ENCODE data around the gene IGDCC3.
A peak's percentile ranks its signal among the peaks of the same experiment; 100 is the strongest.

The IGDCC3 gene

DNA sequence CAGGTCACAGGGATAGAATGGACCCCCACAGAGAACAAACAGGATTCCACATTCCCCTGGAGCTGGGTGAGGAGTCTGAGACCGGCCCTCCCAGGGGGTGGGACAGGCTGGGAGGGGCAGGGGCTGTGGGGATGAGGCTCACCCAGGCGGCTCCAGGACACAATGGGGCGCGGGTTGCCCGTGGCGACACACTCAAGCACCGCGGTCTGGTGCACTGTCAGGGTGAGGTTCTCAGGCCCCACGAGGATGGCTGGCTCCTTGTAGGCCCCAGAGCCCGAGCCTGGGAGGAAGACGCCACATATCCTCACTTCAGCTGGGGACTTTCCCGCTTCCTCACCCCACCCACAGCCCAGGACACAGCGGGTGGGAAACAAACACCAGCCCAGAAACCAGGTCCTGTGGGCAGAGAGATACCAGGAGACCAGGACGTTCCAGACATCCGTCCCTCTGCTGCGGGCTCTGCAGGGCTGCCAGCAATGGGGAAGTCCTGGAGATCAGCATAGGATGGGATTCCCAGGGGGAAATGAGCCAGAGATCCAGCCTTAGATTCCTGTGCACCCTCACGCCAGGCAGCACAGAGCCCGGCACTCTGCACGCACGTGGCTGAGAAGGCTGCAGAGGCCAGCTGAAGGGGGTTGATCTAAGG is 43.1 kb downstream of the IGDCC3 start:
- Histone ChIP-seq H3K4me3 (no peak overlapping the region), H3K27me3 (ENCODE audit: low read depth) (no peaks in the 10 kb centered on the region), H3K9me3 (no peaks in the 10 kb centered on the region), H3K4me1 (peaks cover 33% of the 10 kb centered on the region), H3K36me3 (replicated peaks) (peaks cover 20% of the 10 kb centered on the region)
- peak in 1 of 2 experiments; percentile 77 for DNase-seq (ENCODE audit: low spot score in 2 of 2)
- in situ Hi-C loops (cut with MboI; ENCODE audit: low sequenced_read_pairs), result no loop called here

DNA sequence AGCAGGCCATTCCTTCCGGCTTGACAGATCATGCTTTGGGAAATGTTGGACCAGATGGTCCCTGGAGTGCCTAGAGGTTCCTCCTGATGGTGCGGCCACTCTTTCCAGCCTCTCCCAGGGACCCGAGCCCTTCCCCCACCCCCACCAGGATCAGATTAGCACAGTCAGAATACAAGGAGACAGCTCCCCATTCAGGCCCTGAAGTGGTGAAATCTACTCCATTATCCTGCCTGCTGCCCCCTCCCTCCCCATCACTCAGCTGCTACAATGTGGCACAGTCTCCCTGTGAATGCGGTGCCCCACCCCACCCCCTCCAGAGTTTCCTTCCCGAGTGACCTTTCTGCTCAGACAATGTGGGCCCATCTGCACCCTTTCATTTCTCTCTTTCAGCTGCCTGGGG is 43.9 kb downstream of the IGDCC3 start:
- H3K4me1 ChIP-seq, result peaks cover 33% of the 10 kb centered on the region
- in situ Hi-C loops (cut with MboI; ENCODE audit: low sequenced_read_pairs), result no loop called here
- DNase-seq (ENCODE audit: low spot score in 2 of 2), result no peak

GRCh38 chr15:65333148-65333820 is 44.5 kb downstream of the IGDCC3 start:
- Histone ChIP-seq H3K4me3 (no peak overlapping the region), H3K36me3 (replicated peaks) (peaks cover 27% of the 10 kb centered on the region), H3K9me3 (no peaks in the 10 kb centered on the region), H3K4me1 (peaks cover 33% of the 10 kb centered on the region), H3K27me3 (ENCODE audit: low read depth) (no peaks in the 10 kb centered on the region)
- in situ Hi-C loops (cut with MboI; ENCODE audit: low sequenced_read_pairs), result no loop called here
- no peak for DNase-seq (ENCODE audit: low spot score in 2 of 2)

More for the DNA sequence above, 43.9 kb downstream of the IGDCC3 start:
- Histone ChIP-seq H3K9me3 (no peaks in the 10 kb centered on the region), H3K36me3 (replicated peaks) (peaks cover 27% of the 10 kb centered on the region), H3K4me3 (no peak overlapping the region), H3K27me3 (ENCODE audit: low read depth) (no peaks in the 10 kb centered on the region)

DNA sequence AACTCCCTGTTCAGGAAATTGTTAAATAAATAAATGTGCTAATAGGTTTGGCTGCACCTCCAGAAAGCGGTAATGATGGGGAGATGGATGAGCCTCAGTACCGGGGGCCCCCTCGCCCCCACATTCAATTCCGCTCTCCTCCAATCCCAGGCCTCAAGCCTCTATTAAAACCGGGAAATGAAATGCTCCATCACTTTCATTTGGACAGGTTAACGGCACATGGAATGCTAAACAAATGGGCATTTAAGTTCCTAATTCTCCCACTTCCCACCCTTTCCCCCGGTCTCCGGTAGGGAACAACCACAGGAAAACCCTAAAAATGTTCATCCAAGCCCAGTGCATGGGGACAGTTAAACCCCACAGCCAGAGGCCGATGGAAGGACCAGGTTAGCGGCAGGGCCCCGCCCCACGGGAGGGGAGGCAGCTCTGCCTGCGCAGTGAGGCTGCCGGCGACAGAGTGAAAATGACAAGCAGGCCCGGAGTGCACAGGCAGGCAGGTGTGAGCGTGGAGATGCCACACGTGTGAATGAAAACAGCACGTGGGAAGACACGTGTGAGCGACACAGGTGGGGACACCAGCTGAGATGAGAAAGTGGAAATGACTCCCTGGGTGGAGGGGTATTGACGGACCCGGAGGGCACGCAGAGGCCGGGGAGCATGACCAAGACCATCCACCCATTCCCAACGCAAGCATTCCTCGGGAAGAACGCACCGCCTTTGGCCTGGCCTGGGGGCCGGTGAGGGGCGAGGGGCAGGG is 45.2 kb downstream of the IGDCC3 start:
- peaks cover 27% of the 10 kb centered on the region for H3K36me3 ChIP-seq (replicated peaks)

DNA sequence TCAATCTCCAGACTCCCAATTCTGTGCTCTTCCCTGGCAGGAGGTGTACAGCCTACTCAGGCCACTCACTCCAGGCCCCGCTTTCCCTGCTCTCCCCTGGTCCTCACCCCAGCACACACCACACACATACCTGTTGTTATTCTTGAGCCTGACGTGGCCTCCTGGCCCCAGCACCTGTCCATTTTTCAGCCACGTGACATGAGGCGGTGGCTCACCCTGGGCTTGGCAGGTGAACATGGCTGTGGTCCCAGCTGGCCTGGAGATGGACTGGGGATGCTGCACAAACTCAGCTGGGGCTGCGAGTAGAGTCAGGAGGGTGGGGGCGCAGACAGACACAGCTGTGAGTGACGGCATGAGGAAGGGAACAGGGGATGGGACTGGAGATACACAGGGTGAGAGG is 46.0 kb downstream of the IGDCC3 start:
- peaks cover 27% of the 10 kb centered on the region for H3K36me3 ChIP-seq (replicated peaks)

More for the DNA sequence above, 45.2 kb downstream of the IGDCC3 start:
- no peak overlapping the region for H3K4me3 ChIP-seq
- in situ Hi-C loops (cut with MboI; ENCODE audit: low sequenced_read_pairs), result no loop called here
- H3K4me1 ChIP-seq, result peaks cover 27% of the 10 kb centered on the region
- H3K9me3 ChIP-seq, result no peaks in the 10 kb centered on the region
- no peak for DNase-seq (ENCODE audit: low spot score in 2 of 2)
- no peaks in the 10 kb centered on the region for H3K27me3 ChIP-seq (ENCODE audit: low read depth)

DNA sequence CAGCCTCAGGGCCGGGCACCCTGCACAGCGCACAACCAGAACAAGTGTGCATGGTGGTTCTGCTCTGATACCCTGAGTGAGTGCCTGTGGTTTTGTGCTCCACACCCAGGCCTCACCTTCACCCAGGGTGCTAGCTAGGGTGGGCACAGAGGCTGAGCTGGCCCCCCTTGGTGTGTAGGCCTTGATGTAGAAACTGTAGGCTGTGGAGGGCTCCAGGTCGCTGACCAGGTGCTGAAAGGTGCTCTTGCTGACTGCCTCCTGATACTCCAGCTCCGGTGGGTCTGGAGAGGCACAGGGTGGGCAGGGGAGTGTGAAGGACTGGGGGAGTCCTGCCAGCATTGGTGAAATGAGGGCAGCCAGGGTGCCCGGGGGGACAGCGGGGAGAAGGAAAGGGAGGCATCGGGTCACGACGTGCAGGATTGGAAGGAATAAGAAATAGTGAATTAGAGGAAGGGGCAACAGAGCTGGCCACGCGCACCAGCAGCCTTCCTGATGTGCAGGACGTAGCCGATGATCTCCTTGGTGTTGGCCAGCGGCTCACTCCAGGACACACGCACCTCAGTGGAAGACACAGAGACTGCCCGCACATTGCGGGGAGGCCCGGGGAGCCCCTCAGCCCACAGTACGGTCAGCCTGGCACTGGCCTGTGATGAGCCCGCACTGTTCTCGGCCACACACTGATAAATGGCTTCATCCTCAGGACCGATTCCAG is 46.7 kb downstream of the IGDCC3 start:
- H3K36me3 ChIP-seq (replicated peaks), result peaks cover 27% of the 10 kb centered on the region
- H3K27me3 ChIP-seq (ENCODE audit: low read depth), result no peaks in the 10 kb centered on the region
- peaks cover 12% of the 10 kb centered on the region for H3K4me1 ChIP-seq
- in situ Hi-C loops (cut with MboI; ENCODE audit: low sequenced_read_pairs), result no loop called here
- H3K4me3 ChIP-seq, result no peak overlapping the region
- no peaks in the 10 kb centered on the region for H3K9me3 ChIP-seq
- no peak for DNase-seq (ENCODE audit: low spot score in 2 of 2)

More for the DNA sequence above, 46.0 kb downstream of the IGDCC3 start:
- in situ Hi-C loops (cut with MboI; ENCODE audit: low sequenced_read_pairs), result no loop called here
- Histone ChIP-seq H3K4me1 (peaks cover 20% of the 10 kb centered on the region), H3K9me3 (no peaks in the 10 kb centered on the region), H3K4me3 (no peak overlapping the region), H3K27me3 (ENCODE audit: low read depth) (no peaks in the 10 kb centered on the region)
- DNase-seq (ENCODE audit: low spot score in 2 of 2), result no peak

- DNase-seq (ENCODE audit: low spot score in 2 of 2), result no peak
- H3K4me3 ChIP-seq, result no peak overlapping the region
- peaks cover 27% of the 10 kb centered on the region for H3K36me3 ChIP-seq (replicated peaks)
- H3K9me3 ChIP-seq, result no peaks in the 10 kb centered on the region
- in situ Hi-C loops (cut with MboI; ENCODE audit: low sequenced_read_pairs), result no loop called here
- no peaks in the 10 kb centered on the region for H3K27me3 ChIP-seq (ENCODE audit: low read depth)
- H3K4me1 ChIP-seq, result peaks cover 12% of the 10 kb centered on the region
These were observed 47.6 kb downstream of the IGDCC3 start for GRCh38 chr15:65329984-65330735.

DNA sequence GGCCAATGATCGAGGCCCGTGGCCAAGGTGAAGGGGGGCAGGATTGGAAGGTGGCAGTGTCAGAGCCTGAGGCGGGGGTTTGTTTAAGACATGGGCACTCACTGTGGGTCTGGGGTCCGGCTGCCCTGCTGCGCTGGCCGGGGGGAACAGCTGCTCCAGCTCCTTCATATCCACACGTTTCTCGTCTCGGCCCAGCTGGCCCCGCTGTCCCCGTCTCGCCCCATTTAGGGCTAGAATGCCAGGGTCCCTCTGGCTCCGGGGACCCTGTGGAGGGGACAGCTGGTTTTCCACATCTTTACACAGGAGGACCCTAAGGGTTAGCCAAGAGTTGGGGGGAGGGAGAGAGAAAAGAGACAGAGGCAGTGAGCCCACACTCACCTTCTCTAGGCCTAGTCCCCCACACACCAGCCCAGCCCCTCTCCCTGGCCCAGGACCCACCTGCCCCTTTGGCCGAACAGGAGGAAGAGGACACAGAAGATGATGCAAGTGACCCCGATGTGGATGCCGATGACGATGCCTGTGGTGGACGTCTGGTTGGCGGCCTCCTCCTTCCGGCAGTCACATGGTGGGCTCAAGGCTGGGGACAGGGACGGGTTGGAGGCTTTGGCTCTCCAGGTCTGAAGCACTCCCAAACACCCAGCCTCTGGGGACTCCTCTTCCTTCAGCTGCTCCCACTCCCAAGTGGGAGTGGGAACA is 48.4 kb downstream of the IGDCC3 start:
- Histone ChIP-seq H3K4me3 (no peak overlapping the region), H3K9me3 (no peaks in the 10 kb centered on the region), H3K27me3 (ENCODE audit: low read depth) (no peaks in the 10 kb centered on the region), H3K4me1 (peaks cover 7% of the 10 kb centered on the region), H3K36me3 (replicated peaks) (peaks cover 27% of the 10 kb centered on the region)
- DNase-seq (ENCODE audit: low spot score in 2 of 2), result no peak
- in situ Hi-C loops (cut with MboI; ENCODE audit: low sequenced_read_pairs), result no loop called here

GRCh38 chr15:65328506-65329287 is 49.1 kb downstream of the IGDCC3 start:
- in situ Hi-C loops (cut with MboI; ENCODE audit: low sequenced_read_pairs), result no loop called here
- no peaks in the 10 kb centered on the region for H3K9me3 ChIP-seq
- peaks cover 27% of the 10 kb centered on the region for H3K36me3 ChIP-seq (replicated peaks)
- no peaks in the 10 kb centered on the region; the same call in 1 of the 2 replicates for H3K4me1 ChIP-seq
- H3K27me3 ChIP-seq (ENCODE audit: low read depth), result no peaks in the 10 kb centered on the region
- DNase-seq (ENCODE audit: low spot score in 2 of 2), result no peak
- H3K4me3 ChIP-seq, result no peak overlapping the region

DNA sequence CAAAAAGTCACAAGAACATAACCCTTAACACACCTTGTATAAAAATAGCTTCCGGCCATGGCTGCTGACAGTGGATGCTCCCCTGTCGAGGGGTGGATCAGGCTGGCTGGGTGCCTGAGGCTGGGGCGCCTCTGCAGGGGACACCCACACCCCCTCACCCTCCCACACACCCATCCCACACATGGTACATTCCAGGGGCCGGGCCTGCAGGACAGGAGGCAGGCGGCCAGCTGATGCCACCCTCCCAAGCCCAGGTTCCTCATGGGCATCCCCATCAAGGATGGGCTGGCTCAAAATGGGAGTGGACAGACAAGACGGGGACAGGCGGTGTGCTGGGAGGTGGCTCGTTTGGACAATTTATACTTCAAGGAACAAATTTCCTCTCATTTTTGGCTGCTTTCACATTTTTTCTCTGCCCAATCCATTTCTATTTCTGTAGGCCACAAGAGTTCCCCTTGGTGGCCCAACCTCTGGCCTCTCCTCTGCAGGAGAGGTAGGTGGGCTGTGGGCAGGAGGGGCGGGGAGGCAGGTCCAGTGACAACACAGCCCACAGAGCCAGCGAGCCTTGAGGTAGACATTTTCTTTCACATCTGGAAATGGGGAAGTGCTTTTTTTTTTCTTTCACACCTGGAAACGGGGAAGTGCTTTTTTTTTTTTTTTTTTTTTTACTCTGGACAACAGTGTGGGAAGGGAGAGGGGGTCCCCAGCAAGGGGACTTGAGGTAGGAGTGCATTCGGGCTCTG is 50.0 kb downstream of the IGDCC3 start:
- Histone ChIP-seq H3K4me3 (no peak overlapping the region), H3K9me3 (no peaks in the 10 kb centered on the region), H3K36me3 (replicated peaks) (peaks cover 27% of the 10 kb centered on the region), H3K27me3 (ENCODE audit: low read depth) (no peaks in the 10 kb centered on the region), H3K4me1 (no peaks in the 10 kb centered on the region)
- DNase-seq (ENCODE audit: low spot score in 2 of 2), result no peak
- in situ Hi-C loops (cut with MboI; ENCODE audit: low sequenced_read_pairs), result no loop called here

DNA sequence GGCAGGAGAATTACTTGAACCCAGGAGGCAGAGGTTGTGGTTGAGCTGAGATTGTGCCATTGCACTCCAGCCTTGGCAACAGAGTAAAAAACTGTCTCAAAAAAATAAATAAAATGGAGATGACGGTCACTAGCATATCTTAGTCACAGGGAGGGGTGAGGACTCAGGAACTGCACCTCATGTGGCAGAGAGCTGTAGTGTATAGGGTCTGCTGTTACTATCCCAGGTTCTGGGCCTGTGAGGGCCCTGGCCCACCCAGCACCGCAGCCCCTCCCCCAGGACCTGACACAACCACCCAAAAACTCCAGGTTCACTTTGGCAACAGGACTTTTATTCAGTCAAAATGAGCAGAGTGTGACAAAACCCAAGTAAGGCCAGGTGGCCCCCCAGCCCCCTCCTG is 51.0 kb downstream of the IGDCC3 start:
- H3K36me3 ChIP-seq (replicated peaks), result peaks cover 27% of the 10 kb centered on the region
- in situ Hi-C loops (cut with MboI; ENCODE audit: low sequenced_read_pairs), result no loop called here
- no peak for DNase-seq (ENCODE audit: low spot score in 2 of 2)

More for the DNA sequence above, 51.0 kb downstream of the IGDCC3 start:
- Histone ChIP-seq H3K9me3 (no peaks in the 10 kb centered on the region), H3K4me3 (no peak overlapping the region), H3K27me3 (ENCODE audit: low read depth) (no peaks in the 10 kb centered on the region), H3K4me1 (no peaks in the 10 kb centered on the region)

Data from HAP-1 (cell line).